ENCODE data around the gene ANKRD45.
"Not testable (repeated sequence)": the region's sequence is repeated elsewhere in the genome, so short reads cannot be mapped to it uniquely, and the experiment has no call there.

The ANKRD45 gene

DNA sequence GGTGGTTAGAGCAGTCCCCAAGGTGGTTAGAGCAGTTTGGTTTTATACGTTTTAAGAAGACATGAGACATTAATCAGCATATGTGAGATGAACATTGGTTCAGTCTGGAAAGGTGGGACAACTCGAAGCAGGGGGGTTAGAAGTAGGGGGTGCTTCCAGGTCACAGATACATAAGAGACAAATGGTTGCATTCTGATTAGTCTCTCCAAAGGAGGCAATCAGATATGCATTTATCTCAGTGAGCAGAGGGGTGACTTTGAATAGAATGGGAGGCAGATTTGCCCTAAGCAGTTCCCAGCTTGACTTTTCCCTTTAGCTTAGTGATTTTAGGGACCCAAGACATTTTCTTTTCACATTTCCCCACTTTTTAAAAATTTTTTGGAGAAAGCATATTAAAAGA, 4.8 kb upstream of the ANKRD45 start:
- H3K36me3 Mint-ChIP-seq, H3K4me1 Mint-ChIP-seq, DNase-seq, H3K9me3 Mint-ChIP-seq, H3K4me3 Mint-ChIP-seq, CTCF ChIA-PET, H3K27ac Mint-ChIP-seq: not testable (repeated sequence)
- peaks cover 16% of the 10 kb centered on the region for H3K27me3 Mint-ChIP-seq

DNA sequence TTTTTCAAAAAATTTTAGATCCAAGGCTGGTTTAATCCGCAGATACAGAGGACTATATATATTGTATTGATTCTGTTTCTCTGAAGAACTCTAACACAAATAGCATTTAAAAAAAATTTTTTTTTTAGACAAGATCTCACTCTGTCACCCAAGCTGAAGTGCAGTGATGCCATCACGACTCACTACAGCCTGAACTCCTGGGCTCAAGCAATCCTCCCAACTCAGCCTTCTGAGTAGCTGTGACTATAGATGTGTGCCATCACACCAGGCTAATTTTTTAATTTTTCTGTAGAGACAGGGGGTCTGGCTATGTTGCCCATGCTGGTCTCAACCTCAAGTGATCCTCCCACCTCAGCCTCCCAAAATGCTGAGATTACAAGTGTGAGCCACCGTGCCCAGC, 3.0 kb downstream of the ANKRD45 start:
- peaks cover 10% of the 10 kb centered on the region for H3K4me1 Mint-ChIP-seq
- CTCF ChIA-PET = no interaction called here
- no peak for DNase-seq
- peaks cover 28% of the 10 kb centered on the region for H3K27me3 Mint-ChIP-seq
- no peaks in the 10 kb centered on the region for H3K36me3 Mint-ChIP-seq
- no peak overlapping the region for H3K4me3 Mint-ChIP-seq
- H3K9me3 Mint-ChIP-seq = no peaks in the 10 kb centered on the region
- H3K27ac Mint-ChIP-seq = no peak overlapping the region

DNA sequence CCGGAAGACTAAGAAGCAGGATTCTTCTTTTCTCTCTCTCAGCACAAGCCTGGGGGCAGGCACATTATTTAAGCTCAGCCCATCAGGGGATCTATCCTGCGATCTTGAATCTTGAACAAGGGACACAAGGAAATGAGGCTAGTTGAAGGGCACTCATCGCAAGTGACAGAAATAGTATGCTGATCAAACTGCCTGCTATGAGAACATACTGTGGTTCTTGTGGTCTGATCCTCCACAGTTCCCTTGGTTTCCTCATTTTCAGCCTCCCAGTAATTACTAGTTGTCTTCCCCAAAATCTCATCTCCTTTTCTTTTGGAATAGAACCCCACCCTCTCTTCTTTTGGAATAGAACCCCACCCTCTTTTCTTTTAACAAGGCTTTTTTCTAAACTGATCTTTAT, 6.5 kb downstream of the ANKRD45 start:
- H3K36me3 Mint-ChIP-seq = no peaks in the 10 kb centered on the region
- no peak overlapping the region for H3K4me3 Mint-ChIP-seq
- H3K4me1 Mint-ChIP-seq = no peaks in the 10 kb centered on the region
- CTCF ChIA-PET = no interaction called here
- peaks cover 8% of the 10 kb centered on the region for H3K27me3 Mint-ChIP-seq
- no peak overlapping the region for H3K27ac Mint-ChIP-seq
- no peak for DNase-seq
- no peaks in the 10 kb centered on the region for H3K9me3 Mint-ChIP-seq

DNA sequence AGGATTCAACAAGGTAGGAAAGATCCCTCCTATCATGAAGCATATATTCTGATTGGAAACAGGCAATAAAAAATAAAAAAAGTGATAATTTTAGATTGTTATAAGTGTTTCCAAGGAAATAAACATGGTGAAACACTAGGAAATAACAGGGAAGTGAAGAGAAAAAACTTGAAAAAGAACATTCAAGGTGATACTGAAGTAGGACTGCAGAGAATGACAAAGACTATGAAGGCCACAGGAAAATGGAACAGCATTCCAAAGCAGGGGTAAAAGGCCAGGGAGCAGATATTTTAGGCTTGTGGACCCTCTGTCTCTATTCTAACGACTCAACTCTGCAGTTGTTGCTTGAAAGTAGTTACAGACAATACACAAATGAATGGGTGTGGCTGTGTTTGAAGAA, 7.9 kb downstream of the ANKRD45 start:
- no peaks in the 10 kb centered on the region for H3K36me3 Mint-ChIP-seq
- DNase-seq = no peak
- no peak overlapping the region for H3K4me3 Mint-ChIP-seq
- no peaks in the 10 kb centered on the region for H3K27me3 Mint-ChIP-seq
- H3K27ac Mint-ChIP-seq = no peak overlapping the region
- H3K4me1 Mint-ChIP-seq = no peaks in the 10 kb centered on the region
- no peaks in the 10 kb centered on the region for H3K9me3 Mint-ChIP-seq
- CTCF ChIA-PET = no interaction called here

DNA sequence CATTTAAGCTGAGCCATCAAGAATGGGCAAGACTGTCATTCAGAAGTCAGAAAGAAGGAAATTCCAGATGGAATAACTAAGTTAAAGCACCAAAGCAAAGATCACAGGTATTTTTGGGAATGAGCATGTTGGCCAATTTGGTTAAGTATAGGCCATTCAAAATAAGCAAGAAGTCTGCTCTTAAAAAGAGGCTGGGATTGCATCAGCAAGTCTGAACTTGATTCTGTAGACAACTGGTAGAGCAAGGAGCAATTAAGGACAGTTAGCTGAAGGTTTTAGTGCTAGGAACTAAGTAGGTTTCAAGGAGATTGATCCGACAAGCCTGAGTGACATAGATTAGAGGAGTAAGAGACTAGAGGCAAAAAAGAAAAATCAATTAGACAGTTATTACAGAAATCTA, 8.4 kb downstream of the ANKRD45 start:
- no peaks in the 10 kb centered on the region for H3K27me3 Mint-ChIP-seq
- no peaks in the 10 kb centered on the region for H3K4me1 Mint-ChIP-seq
- no peak overlapping the region for H3K4me3 Mint-ChIP-seq
- CTCF ChIA-PET = no interaction called here
- no peak for DNase-seq
- H3K9me3 Mint-ChIP-seq = peaks cover under 1% of the 10 kb centered on the region
- no peaks in the 10 kb centered on the region for H3K36me3 Mint-ChIP-seq
- no peak overlapping the region for H3K27ac Mint-ChIP-seq

DNA sequence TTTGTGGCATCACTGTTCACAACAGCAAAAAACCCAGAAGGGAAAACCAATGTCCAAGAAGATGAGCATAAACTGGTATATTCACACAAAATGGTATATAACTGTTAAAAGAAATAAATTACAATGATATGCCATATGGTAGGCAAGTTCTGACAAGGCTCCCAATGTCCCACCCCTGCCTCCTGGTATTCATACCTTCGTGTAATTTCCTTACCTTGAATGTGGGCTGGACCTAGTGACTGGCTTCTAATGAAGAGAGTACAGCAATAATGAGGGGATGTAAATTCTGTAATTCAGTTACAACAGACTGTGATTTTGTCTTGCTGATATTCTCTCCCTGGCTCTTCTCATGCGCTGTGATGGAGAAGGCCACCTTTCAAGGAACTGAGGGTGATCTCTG, 9.3 kb downstream of the ANKRD45 start:
- CTCF ChIA-PET = interaction anchor here (0.6 kb wide), 1 partner anchor 331 kb away, joined by 3 read pairs; no protein-coding TSS in a partner anchor
- peaks cover 3% of the 10 kb centered on the region for H3K27me3 Mint-ChIP-seq
- H3K9me3 Mint-ChIP-seq = peaks cover 5% of the 10 kb centered on the region
- H3K4me3 Mint-ChIP-seq = no peak overlapping the region
- no peaks in the 10 kb centered on the region for H3K36me3 Mint-ChIP-seq
- DNase-seq = no peak
- no peak overlapping the region for H3K27ac Mint-ChIP-seq
- H3K4me1 Mint-ChIP-seq = no peaks in the 10 kb centered on the region

DNA sequence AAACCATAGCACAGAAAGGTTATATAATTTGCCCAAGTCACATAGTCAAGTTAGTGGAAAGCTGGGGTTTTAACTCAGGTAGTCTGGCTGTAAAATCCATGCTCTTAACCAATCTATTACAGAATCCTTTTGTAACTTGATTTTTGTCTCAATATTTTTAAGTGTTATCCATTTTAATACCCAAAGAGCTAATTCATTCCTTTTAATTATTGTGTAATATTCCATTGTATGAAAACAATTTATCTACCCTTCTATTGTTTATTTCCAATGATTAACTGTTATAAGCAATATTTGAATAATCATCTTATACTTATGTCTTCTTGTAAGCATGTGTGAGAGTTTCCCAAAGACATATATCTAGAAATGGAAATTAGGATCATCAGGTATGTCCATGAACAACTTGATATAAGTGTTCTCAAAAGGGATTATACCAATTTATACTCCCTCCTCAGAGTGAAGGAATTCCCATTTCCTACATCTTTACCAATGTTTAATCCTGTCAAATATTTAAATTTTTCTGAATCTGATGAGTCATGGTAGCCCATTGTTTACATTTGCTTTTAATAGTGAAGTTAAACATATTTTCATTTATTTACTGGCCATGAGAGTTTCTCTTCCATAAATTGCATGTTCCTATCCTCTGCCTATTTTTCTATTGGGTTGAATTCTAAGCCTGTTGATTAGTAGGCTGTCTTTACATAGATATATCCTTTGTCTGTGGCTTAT, 20.6 kb downstream of the ANKRD45 start:
- Mint-ChIP-seq H3K27ac (no peak overlapping the region), H3K36me3 (no peaks in the 10 kb centered on the region), H3K4me1 (no peaks in the 10 kb centered on the region), H3K9me3 (no peaks in the 10 kb centered on the region), H3K4me3 (no peak overlapping the region), H3K27me3 (peaks cover 4% of the 10 kb centered on the region)
- CTCF ChIA-PET = no interaction called here
- DNase-seq = no peak

DNA sequence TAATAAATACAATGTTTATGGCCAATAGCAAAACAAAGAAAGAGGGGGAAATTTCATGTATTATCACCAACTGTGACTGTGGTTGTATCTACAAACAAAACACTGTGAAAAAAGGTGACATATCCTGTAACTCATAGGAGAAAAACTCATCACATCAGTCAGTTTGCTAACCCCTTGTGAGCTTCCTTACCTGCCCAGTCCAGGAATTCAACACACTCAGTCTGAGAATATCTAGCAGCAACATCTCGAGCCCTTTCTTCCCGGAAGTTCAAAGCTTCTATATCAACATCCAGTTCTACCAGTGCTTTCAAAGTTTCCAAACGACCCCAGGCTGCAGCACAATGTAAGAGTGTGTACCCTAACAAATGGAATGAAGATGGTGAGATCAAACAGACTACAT, 23.0 kb downstream of the ANKRD45 start:
- peaks cover 3% of the 10 kb centered on the region for H3K9me3 Mint-ChIP-seq
- DNase-seq = no peak
- no peaks in the 10 kb centered on the region for H3K4me1 Mint-ChIP-seq
- no peak overlapping the region for H3K27ac Mint-ChIP-seq
- peaks cover 2% of the 10 kb centered on the region for H3K27me3 Mint-ChIP-seq
- H3K36me3 Mint-ChIP-seq = no peaks in the 10 kb centered on the region
- CTCF ChIA-PET = no interaction called here
- H3K4me3 Mint-ChIP-seq = no peak overlapping the region

DNA sequence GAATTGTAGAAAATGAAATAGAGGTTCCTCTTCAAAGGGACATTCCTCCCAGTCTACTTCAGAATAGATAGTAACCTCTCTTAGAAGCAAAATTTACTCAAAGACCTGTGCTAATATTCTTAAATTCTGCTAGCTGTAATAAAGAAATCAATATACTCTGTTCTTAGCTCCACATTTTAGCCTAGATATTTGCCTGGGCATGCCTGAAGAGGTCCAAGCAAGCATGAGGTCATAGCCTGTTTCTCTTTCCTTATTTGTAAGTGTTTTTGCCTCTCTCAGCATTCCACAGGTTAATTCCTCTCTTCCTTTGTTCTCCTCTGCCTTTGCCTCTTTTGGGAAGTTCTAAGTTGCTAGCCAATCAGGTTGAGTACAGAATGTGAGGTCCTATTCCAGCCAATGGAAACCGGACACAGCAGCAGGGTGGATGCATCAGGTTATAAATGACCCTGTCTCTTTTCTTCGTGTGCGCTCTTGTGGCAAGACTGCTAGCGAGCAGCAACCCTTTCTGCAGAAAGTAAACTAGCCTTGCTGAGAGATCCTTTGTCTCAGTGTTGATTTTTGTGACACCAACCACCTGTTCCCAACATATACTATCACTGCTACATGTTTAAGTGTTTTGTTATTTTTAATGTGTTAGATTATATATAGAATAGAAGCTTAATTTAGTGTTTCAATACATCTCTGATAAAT, 27.1 kb downstream of the ANKRD45 start:
- H3K27ac Mint-ChIP-seq, H3K27me3 Mint-ChIP-seq, H3K9me3 Mint-ChIP-seq, H3K36me3 Mint-ChIP-seq, H3K4me1 Mint-ChIP-seq, H3K4me3 Mint-ChIP-seq, DNase-seq, CTCF ChIA-PET: not testable (repeated sequence)

DNA sequence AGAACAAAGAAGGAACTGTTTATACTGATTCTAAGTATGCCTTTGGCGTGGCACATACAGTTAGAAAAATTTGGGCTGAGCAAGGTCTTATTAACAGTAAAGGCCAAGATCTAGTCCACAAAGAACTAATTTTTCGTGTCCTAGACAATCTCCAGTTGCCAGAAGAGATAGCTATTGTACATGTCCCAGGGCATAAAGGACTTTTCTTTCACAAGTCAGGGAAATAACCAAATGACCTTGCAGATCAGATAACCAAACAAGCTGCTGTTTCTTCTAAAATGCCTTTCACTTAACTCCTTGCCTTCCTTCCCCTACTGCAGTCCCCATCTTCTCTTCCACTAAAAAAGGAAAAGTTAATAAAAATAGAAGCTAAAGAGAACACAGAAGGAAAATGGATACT, 30.5 kb downstream of the ANKRD45 start:
- H3K36me3 Mint-ChIP-seq = no peaks in the 10 kb centered on the region

DNA sequence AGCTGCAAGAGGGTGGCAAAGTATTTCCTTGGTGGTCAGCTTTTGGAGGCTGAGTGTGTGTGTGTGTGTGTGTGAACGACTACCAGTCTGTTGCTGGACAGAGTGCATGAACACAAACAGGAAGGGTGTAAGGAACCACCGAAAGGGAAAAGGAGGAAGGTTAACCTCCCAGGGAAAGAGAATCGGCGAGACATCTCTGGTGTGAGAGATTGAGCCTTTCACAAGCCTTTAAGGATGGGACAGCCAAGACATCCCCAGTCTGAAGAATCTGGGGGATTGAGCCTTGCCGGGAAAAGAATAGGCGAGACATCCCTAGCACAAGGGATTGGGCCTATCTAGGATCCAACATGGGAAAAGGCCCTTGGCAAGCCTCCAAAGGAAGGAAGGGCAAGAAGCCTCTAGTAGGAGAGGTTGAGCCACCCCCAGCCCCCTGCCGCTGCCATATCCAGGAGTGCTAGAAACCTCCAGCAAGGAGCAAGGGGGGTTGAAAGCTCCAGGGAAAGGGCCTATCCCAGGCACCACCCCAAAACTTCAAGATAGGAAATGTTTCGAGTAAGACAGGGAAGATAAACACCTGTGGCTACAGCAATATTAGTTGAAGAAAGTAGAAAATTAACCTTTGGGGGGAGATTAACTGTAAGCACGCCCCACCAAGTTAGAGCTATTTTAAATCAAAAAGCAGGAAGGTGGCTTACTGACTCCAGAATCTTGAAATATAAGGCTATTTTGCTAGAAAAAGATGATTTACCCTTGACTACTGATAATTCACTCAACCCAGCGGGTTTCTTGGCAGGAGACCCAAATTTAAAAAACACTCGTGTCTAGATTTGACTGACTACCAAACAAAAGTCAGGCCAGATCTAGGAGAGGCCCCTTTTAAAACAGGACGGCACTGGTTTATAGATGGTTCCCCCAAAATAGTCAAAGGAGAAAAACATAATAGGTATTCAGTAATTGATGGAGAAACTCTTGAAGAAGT, 31.3 kb downstream of the ANKRD45 start:
- H3K4me3 Mint-ChIP-seq = no peak overlapping the region

More for the DNA sequence above, 30.5 kb downstream of the ANKRD45 start:
- no peak for DNase-seq
- H3K4me1 Mint-ChIP-seq = no peaks in the 10 kb centered on the region
- peaks cover 9% of the 10 kb centered on the region for H3K9me3 Mint-ChIP-seq
- H3K27me3 Mint-ChIP-seq = peaks cover 7% of the 10 kb centered on the region
- no peak overlapping the region for H3K27ac Mint-ChIP-seq
- CTCF ChIA-PET = interaction anchor here (0.6 kb wide), 1 partner anchor 231 kb away, joined by 3 read pairs; no protein-coding TSS in a partner anchor
- H3K4me3 Mint-ChIP-seq = no peak overlapping the region

DNA sequence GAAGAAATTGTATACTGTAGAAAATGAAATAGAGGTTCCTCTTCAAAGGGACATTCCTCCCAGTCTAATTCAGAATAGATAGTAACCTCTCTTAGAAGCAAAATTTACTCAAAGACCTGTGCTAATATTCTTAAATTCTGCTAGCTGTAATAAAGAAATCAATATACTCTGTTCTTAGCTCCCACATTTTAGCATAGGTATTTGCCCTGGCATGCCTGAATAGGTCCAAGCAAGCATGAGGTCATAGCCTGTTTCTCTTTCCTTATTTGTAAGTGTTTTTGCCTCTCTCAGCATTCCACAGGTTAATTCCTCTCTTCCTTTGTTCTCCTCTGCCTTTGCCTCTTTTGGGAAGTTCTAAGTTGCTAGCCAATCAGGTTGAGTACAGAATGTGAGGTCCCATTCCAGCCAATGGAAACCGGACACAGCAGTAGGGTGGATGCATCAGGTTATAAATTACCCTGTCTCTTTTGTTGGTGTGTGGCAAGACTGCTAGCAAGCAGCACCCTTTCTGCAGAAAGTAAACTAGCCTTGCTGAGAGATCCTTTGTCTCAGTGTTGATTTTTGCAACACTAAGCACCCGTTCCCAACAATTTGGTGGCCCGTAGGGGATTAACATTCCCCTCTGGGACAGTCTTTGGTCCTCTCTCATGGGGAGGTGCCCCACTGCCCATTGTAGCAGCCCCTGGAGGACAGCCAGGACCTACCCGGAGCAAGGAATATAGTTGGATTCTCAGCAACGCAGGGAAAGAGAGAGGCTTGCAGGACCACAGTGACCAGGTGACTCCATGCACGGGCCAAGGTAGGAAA, 32.2 kb downstream of the ANKRD45 start:
- H3K4me3 Mint-ChIP-seq, H3K27ac Mint-ChIP-seq, CTCF ChIA-PET: not testable (repeated sequence)

More for the DNA sequence above, 31.3 kb downstream of the ANKRD45 start:
- Mint-ChIP-seq H3K36me3 (no peaks in the 10 kb centered on the region), H3K27ac (peak overlapping the region; percentile 11), H3K27me3 (peaks cover 7% of the 10 kb centered on the region), H3K9me3 (peaks cover 9% of the 10 kb centered on the region), H3K4me1 (no peaks in the 10 kb centered on the region)
- no peak for DNase-seq
- CTCF ChIA-PET = interaction anchor here (0.6 kb wide), 1 partner anchor 231 kb away, joined by 3 read pairs; no protein-coding TSS in a partner anchor

DNA sequence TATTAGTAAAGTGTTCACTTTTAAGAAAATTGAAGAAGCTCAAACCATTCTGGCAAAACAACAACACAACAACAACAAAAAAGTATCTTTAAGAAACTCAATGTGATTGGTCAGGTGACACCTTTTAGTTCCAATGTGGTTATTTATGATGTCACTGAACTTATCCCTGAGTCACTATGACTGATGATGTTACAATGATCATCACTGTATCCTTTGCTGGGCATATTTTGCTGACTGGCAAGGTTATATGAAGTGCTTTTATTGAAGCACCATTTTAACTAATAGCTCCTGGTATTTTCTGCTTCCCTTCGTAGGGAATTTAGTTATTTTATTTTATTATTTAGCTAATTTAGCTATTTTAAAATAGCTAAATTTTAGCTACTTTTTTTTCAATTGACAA, 34.5 kb downstream of the ANKRD45 start, which contains the start of gene TEX50:
TSS of gene TEX50 (plus strand) at position 223 of the 400 bp plus-strand sequence. CDS start 184 bp downstream, outside the sequence.
- no peak for DNase-seq
- Mint-ChIP-seq H3K27ac (no peak within 1 kb of the TSS), H3K36me3 (no peaks in the 10 kb centered on the region), H3K4me3 (no peak within 1 kb of the TSS), H3K4me1 (no peaks in the 10 kb centered on the region), H3K27me3 (peaks cover 7% of the 10 kb centered on the region), H3K9me3 (peaks cover 7% of the 10 kb centered on the region)
- CTCF ChIA-PET = interaction anchor here (1.2 kb wide), 1 partner anchor 205 kb away, joined by 3 read pairs; no protein-coding TSS in a partner anchor

More for the DNA sequence above, 32.2 kb downstream of the ANKRD45 start:
- not testable (repeated sequence) for H3K36me3 Mint-ChIP-seq, H3K27me3 Mint-ChIP-seq, H3K4me1 Mint-ChIP-seq, DNase-seq, H3K9me3 Mint-ChIP-seq
